GM20431 (cell line): ENCODE results near the gene FMNL1.
"Not testable (repeated sequence)": the region's sequence is repeated elsewhere in the genome, so short reads cannot be mapped to it uniquely, and the experiment has no call there.

Experiments
- in situ Hi-C: fragments of 300-500 bp; cut with MseI, MboI; formaldehyde crosslinking; loops from one replicate; pipeline ENCODE4 v1.15.0; 2020; ENCODE audit warnings: low sequenced_read_pairs; ENCODE audit not compliant: unreplicated experiment

FMNL1 gene

DNA sequence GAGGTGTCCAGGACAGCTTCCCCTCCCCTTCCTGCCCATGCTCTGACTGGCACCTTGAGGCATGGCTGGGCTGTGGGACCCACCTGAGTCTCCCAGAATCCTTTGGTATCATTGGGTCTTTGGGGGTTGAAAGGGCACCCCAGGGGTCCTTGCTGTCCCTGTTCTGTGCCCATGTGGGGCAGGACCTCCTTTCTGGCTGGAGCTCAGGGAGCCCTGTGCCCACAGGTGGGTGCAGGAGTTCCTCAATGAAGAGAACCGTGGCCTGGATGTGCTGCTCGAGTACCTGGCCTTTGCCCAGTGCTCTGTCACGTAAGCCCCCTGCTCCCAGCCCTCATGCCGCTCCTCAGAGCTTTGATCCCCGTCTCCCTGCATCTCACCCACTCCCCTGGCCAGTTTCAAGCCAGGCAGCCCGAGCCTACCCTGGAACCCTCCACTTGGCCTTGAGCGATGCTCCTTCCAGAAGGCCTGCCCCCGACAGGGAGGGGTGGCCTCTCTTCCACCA lies 11.8 kb downstream of the FMNL1 start:
- in situ Hi-C loops = no loop called here

DNA sequence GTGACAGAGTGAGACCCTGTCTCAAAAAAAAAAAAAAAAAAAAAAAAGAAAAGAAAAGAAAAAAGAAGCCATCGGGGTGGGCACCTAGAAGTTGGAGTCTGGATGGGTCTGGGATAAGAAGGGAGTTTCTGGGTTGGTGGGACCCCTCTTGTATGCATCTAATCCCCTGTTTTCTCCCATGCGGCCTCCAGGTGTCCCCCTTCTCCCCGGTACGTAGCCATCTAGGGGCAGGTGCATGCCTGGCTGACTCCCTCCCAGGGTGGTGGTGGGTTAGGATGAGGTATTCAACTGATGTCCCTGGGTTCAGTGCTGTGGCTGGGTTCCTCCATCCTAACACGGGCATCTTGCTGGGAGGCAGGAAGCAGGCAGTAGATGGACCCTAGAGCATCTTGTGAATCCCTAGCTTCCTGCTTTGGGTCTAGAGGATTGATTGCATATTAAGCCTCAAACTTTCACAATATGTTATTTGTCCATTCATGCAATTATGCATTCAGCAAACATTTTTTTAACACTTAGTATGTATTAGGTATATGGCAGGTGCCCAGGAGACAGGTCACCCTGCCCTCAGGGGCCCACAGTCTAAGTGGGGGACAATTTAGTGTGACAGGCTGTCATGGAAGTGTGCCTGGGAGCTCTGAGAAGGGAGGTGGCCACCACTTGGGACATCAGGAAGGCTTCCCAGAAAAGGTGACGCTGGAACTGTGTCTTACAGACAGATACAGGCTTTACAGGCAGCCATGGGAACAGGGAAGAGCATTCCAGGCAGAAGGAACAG lies 13.1 kb downstream of the FMNL1 start:
- in situ Hi-C loops = no loop called here

DNA sequence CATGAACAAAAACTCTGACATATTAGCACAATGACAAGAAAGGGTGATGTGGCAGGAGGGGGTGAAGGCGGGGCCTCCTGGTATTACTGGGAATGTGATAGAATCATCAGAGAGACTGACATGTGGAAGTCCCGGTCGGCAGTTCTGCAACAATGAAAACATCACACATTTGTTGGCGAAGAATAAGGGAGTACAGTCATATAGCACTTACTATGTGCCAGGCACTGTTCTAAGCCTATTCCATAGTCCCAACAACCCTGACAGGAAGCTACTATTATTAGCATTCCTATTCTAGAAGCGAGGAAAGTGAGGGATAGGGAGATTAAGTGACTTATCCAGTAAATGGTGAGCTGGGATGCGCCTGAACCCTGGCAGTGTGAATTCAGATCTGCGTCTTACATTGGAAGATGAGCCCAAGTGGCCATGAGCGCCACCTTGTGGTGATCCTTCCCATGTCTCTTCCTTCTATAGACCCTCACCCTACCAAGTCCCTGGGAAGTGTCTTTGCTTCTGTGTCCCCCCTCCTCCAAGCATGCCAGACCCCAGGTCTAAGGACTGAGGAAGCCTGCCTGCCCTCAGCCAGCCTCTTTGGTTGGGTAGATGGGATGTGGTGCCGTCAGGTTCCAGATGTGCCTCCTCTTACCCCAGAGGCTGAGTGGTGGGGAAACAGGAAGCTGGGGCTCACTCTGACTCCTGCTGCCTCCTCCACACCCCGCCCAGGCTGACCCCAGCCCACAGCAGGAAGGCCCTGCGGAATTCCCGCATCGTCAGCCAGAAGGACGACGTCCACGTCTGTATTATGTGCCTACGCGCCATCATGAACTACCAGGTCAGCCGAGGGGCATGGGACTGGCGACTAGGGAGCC lies 14.0 kb downstream of the FMNL1 start:
- in situ Hi-C loops = no loop called here

DNA sequence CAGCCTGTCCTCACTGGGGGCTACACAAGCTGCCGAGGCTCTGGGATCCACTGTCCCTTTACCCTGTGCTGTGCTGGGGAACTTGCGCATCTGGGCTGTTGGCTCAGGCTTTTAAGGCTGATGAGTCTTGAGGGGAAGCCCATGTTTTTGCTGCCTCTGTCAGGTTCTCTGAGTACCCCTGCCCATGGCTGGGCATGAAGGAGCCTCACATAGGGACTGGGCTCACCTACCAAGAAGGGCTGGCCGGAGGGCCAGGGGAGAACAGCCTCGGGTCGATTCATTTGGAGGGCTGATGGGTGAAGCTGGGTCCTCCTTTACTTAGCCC lies 14.6 kb downstream of the FMNL1 start:
- in situ Hi-C loops = no loop called here

DNA sequence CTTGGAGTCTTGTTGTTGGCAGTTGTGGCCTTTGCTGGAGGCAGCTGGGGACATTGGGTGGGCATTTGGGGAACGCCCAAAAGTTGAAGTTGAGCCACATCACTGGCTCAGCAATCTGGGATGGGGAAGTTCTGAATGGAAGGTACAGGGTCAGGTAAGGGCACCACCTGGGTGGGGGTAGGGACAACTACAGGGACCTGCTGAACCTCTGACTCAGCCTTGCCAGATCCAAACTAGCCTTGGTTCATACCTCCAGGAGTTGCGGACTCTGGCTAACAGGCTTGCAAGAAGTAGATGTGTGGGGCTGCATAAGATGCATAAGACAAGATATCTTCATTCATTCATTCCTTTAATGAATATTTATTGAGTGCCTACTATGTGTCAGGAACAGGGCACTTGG lies 16.0 kb downstream of the FMNL1 start:
- in situ Hi-C loops = no loop called here

DNA sequence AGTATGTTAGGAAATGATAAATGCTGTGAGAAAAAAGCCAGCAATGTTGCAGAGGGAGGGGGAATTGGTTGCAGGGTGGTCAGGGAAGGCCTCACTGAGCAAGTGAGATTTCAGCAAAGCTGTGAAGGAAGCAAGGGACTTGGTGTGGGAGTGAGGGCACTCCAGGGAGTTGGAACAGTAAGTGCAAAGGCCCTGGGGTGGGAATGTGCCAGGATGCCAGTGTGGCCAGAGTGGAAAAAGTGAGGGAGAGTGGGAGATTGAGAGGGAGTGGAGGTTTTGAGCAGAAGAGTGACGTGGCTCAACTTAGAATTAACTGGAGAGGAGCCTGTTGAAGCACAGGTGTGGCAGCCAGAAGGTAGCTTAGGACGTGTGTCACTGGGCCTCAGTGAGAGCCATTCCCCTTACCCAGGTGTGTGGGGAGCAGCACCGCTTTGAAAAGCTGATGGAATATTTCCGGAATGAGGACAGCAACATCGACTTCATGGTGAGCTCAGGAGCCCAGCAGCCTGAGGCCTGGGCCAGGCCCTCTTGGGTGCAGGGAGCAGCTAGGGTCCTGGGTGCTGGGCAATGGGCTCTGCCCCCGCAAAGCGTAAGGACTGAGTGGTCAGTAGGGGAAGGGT lies 16.6 kb downstream of the FMNL1 start:
- in situ Hi-C loops = no loop called here

DNA sequence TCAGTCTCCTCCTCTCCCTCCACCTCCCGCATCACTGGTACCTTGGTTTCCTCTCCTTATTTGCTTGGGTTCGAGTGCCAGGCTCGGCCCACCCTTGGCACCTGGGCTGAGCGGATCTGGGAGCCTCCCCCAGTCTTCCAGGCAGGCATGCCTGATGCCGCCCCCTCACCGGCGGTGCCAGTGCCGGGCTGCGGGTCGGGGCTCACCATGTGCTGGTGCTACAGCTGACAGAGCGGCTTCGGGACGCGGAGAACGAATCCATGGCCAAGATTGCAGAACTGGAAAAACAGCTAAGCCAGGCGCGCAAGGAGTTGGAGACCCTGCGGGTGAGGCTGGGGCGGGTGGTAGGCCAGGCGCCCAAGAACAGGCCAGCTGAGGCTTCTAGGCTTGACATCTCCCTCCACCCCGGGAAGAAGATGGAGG lies 19.2 kb downstream of the FMNL1 start:
- in situ Hi-C loops = no loop called here

DNA sequence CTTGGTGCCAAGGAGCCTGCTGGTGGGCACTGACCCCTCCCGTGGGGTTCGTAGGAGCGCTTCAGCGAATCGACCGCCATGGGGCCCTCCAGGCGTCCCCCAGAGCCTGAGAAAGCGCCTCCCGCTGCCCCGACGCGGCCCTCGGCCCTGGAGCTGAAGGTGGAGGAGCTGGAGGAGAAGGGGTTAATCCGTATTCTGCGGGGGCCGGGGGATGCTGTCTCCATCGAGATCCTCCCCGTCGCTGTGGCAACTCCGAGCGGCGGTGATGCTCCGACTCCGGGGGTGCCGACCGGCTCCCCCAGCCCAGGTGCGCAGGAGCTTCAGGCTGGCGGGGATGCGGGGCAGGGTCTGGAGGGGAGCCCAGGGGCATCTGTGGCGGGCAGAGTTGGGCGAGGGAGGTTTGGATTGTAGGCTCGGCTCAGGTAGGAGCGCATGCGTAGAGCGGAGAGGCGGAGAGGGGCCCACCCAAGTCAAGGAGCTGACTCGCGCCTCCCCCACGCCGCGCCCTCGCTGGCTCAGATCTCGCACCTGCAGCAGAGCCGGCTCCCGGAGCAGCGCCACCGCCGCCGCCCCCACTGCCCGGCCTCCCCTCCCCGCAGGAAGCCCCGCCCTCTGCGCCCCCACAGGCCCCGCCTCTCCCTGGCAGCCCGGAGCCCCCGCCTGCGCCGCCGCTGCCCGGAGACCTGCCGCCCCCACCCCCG lies 19.8 kb downstream of the FMNL1 start:
- in situ Hi-C loops = no loop called here

DNA sequence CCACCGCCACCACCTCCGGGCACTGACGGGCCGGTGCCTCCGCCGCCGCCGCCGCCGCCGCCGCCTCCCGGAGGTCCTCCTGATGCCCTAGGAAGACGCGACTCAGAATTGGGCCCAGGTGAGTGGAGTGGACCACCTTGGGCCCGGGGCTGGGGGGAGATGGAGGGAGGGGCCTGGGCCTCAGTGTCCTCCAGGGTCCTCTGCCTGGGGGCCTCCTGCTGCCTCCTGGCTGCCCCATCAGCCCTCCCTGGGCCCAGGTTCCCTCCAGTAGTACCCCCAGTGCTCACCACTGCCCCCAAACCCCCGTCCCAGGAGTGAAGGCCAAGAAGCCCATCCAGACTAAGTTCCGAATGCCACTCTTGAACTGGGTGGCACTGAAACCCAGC lies 20.3 kb downstream of the FMNL1 start:
- in situ Hi-C loops = no loop called here

DNA sequence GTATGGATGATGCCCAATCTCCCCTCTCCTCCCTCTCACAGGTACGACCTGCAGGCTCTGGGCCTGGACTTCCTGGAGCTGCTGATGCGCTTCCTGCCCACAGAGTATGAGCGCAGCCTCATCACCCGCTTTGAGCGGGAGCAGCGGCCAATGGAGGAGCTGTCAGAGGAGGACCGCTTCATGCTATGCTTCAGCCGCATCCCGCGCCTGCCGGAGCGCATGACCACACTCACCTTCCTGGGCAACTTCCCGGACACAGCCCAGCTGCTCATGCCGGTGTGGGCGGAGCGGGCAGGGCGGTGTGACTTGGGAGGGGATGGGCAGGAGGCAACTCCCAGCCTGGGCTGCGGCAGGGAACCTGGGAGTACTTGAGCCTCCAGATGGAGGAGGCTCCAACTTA lies 22.1 kb downstream of the FMNL1 start:
- in situ Hi-C loops = no loop called here

DNA sequence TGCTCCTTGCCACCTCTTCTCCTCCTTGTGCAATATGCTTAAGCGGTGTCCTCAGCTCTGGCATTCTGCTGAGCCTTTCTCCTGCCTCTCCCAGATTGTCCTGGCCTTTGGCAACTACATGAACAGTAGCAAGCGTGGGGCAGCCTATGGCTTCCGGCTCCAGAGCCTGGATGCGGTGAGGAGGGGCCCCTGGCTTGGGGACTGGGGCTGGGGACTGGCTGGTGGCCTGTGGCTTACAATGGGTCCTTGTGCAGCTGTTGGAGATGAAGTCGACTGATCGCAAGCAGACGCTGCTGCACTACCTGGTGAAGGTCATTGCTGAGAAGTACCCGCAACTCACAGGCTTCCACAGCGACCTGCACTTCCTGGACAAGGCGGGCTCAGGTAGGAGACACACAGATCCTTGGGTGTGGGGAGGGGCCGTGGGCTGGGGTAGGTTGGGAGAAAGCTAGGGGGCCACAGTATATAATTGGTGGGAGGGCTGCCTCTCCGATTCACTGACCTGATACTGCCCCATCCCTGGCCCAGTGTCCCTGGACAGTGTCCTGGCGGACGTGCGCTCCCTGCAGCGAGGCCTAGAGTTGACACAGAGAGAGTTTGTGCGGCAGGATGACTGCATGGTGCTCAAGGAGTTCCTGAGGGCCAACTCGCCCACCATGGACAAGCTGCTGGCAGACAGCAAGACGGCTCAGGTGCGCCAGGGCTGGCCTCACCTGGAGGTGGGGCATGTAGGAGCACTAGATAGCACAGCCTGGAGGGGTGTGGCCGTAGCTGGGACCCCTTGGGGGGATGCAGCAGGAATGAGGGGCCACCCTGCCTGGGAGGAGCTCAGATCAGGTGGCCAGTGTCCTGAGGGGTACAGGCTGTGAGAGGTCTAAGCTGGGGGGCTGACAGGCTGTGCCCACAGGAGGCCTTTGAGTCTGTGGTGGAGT lies 23.3 kb downstream of the FMNL1 start:
- in situ Hi-C loops = no loop called here

DNA sequence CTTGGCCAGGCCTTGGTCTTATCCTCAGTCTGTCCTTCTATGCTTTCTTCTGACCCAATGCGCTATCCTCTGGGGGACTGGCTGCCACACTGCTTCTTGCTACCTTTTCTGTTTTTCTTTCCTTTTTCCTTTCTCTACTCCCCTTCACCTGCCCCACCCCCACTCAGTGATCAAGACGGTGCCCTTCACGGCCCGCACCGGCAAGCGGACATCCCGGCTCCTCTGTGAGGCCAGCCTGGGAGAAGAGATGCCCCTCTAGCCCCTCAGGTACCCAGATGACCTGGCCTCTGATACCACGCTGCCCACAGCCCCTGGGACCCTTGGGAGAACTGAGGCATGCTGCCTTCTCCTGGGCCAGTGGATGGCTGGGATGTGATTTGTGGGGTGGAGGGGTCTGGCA lies 24.7 kb downstream of the FMNL1 start:
- in situ Hi-C loops = no loop called here

DNA sequence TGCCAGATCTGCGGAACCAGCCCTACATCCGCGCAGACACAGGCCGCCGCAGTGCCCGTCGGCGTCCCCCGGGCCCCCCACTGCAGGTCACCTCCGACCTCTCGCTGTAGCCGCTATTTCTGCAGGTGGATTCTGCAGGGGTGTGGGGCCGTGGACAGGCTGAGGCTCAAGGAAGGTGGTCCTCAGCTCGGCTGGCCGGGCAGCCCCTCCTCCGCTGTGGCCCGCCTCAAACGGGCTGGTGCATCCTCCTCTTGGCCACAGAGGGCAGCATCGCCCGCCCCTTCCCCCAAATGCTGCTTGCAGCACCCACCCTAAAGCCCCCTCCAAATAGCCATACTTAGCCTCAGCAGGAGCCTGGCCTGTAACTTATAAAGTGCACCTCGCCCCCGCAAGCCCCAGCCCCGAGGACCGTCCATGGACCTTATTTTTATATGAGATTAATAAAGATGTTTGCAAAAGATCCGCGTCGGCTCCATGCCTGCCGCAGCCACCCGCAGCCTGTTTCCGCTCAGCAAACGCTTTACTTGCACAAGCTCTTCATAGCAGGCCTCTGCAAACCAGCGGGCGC lies 25.3 kb downstream of the FMNL1 start:
- in situ Hi-C loops = no loop called here

DNA sequence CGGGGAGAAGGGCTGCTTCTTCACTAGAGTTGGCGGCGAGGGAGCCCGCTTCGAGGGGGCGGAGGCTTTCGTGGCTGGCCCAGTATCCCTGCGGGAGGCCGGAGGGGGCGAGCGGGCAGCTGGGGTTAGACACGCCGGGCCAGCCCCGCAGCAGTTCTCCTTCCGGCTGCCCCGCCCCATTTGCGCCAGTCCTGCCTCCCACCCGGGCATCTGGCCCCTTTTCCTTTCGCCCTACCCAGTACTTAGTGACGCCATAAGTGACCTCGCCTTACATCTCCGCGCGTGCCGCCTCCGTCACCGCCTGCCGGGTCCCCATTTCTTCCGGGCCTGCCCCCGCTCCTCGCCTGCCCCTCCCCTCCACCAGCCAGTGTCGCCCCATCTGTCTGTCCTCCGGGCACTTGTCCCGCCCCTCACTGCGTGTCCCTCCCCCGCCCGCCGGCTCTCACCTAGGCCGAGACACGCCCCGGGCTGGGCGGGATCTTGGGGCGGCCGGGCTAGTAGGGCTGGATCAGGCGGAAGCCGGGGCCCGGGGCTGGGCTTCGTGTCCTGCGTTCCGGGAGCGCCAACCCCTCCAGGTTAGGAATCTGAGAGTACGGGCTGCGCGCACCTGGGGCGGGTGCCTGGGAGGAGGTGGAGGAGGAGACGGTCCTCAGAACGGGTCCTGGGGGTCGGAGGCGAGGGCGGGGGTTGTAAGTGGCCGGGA lies 25.9 kb downstream of the FMNL1 start:
- in situ Hi-C loops = no loop called here

DNA sequence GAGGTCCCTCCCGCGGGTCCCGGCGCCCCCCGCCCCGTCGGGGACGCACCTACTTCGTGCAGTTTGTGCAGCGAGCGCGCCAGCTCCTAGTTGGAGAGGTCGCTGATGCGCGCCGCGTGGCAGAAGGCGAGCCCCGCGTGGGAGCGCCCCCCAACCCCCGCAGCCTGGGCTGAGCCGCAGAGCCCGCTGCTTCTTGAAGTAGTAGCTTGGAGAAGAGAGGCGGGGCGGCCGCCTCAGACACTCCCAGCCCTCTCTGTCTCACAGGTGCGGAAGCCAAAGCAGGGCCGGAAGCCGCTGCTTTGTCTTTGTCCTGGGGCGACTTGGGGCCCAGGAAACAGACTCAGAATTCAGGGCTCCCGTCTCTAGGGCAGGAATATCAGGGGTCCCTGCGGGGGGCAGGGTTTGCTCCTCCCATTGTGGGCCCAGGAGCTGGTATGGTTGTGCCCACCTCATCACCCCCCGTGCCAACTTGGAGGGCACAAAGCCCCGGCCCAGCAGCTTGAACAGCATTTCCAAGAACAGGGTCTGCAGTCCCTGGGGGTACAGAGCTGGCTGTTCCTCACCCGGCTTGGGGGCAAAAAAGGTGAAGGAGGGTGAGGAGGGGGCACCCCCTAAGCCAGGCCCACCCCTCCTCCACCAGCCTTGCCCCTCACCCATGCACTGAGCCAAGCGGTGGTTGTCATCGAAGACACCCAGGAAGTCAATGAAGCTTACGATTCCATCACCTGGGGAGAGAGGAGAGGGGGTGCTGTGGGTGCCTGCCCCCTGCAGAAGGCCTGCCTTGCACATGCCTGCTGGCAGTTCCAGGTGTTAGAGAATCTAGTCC lies 26.7 kb downstream of the FMNL1 start:
- in situ Hi-C loops = no loop called here

DNA sequence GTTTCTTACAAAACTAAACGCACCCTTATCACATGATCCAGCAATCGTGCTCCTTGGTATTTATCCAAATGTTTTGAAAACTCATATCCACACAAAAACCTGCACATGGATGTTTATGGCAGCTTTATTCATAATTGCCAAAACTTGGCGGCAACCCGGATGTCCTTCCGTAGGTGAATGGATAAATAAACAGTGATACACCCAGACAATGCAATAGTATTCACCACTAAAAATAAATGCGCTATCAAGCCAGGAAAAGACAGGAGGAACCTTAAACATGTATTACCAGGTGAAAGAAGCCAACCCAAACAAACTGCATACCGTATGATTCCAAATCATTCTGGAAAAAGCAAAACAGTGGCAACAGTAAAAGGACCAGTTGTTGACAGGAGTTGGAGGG lies 30.2 kb downstream of the FMNL1 start:
- in situ Hi-C loops = no loop called here

DNA sequence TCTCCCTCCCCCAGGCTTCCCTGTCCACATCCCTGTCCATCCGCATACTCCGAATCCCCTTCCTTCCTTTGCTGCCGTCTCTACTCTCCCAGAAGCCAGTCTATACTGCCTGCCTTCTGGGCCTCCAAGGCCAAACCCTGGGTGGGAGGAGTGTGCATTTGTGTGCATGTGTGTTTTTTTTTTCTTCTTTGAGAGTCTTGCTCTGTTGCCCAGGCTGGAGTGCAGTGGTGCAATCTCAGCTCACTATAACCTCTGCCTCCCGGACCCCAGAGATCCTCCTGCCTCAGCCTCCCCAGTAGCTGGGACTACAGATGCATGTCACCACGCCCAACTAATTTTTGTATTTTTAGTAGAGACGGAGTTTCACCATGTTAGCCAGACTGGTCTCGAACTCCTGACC lies 31.6 kb downstream of the FMNL1 start:
- in situ Hi-C loops = not testable (repeated sequence)

DNA sequence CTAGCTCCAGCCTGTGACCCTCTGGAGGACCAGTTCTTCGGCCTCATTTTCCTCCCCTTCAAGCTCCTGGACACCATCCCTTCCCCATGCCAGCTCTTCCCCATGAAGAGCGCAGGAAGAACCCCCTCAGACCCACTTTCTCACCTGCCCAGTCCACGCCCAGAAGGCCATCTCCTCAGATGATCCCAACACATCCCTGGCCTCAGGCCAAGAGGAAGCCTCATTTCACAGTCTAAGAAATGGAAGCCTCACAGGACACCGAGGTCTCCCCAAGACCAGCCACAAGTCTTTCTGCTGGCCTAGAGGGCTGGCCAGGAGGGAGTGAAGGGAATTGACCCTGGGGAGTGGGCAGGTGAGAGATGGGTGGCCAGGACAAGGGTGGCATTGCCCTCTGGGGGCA lies 32.2 kb downstream of the FMNL1 start:
- in situ Hi-C loops = no loop called here
